K562 (cell line): Measurements from ENCODE around the gene CDYL2. TPM values are rescaled to one million over a fixed set of nuclear protein-coding genes. Genes with fewer than 3 reads are reported as not detected.

Source experiments
- ATAC-seq: fragments of 200-7000 bp; cut with Tn5 transposase; 3 replicates; pipeline ENCODE4 v1.9.1; 2020; ENCODE audit warnings: moderate library complexity
- BruUV-seq: library from RNA; stranded (reverse); fragments of 400-500 nt; replicated peaks from 2 replicates; lab custom pipeline; 2021; lab: Mats Ljungman, UMichigan
- CTCF ChIA-PET: fragments of 300-600 bp; formaldehyde crosslinking; extraction: SDS; loops from one replicate; lab custom pipeline; 2021; ENCODE audit warnings: low intra/inter-chr PET ratio; lab: Yijun Ruan, JAX
- POLR2A ChIA-PET: fragments of 300-600, 350-650 bp; sonication (Branson Sonifier 250); formaldehyde crosslinking; extraction: SDS; loops from one replicate; lab custom pipeline; 2021; ENCODE audit warnings: antibody characterized with exemption, inconsistent platforms; lab: Yijun Ruan, JAX
- DNase-seq, 4 experiments: peaks; one replicate each; pipeline versions ENCODE4 v3.0.0 to v3.0.0-alpha.2; 2011 to 2018; ENCODE audit warnings: low spot score in 3 of 4, mixed read lengths in 3 of 4; ENCODE audit errors: extremely low read depth in 1 of 4
- FAIRE-seq: peaks from 2 replicates; lab custom pipeline; 2011; peaks lifted over from hg19 to GRCh38; lab: Jason Lieb, UNC
- H2AFZ ChIP-seq: 2 replicates; pipeline ENCODE4 v1.6.0; 2011; ENCODE audit warnings: low read depth, low read length, control low read depth, inconsistent platforms
- H3K27ac ChIP-seq: fragments of 200-600 bp; 3 replicates; pipeline ENCODE4 v1.8.0; 2011; ENCODE audit warnings: low read depth, mild to moderate bottlenecking, control low read depth, inconsistent platforms, low read length, moderate library complexity, mixed read lengths; ENCODE audit errors: extremely low read depth
- H3K27me3 ChIP-seq, 2 experiments: fragments of 300-600 bp in 1 of 2; 2 replicates in 1 of 2; 3 replicates in 1 of 2; pipeline versions ENCODE4 v1.6.0 to v1.8.0; 2011; ENCODE audit warnings: inconsistent platforms in 2 of 2, low read length in 2 of 2, mild to moderate bottlenecking in 1 of 2, mixed read lengths in 1 of 2, moderate library complexity in 1 of 2; ENCODE audit not compliant: control insufficient read depth in 2 of 2, insufficient read depth in 2 of 2
- H3K36me3 ChIP-seq: fragments of 300-600 bp; 3 replicates; pipeline ENCODE4 v1.8.0; 2011; ENCODE audit warnings: mild to moderate bottlenecking, low read length, inconsistent platforms; ENCODE audit not compliant: control insufficient read depth, insufficient read depth
- H3K4me1 ChIP-seq, 2 experiments: fragments of 200-600 bp in 1 of 2; replicated peaks in 1 of 2; 2 replicates in 1 of 2; 3 replicates in 1 of 2; pipeline versions ENCODE4 v1.5.1 to v1.8.0; 2011; ENCODE audit warnings: inconsistent platforms in 2 of 2, low read length in 2 of 2, mild to moderate bottlenecking in 1 of 2, mixed read lengths in 1 of 2, moderate library complexity in 1 of 2; ENCODE audit not compliant: control insufficient read depth in 2 of 2, insufficient read depth in 2 of 2
- H3K4me2 ChIP-seq: 2 replicates; pipeline ENCODE4 v1.6.1; 2011; ENCODE audit warnings: low read length, control low read depth, inconsistent platforms, mixed read lengths; ENCODE audit not compliant: insufficient read depth
- H3K4me3 ChIP-seq: fragments of 200-600 bp; sonication (generic), shearing (Covaris generic); 2 replicates; pipeline ENCODE4 v1.5.1; 2016; ENCODE audit warnings: control low read depth, inconsistent platforms
- H3K79me2 ChIP-seq: fragments of 200-600 bp; 3 replicates; pipeline ENCODE4 v1.8.0; 2011; ENCODE audit warnings: low read length, inconsistent platforms; ENCODE audit not compliant: control insufficient read depth, insufficient read depth
- H3K9ac ChIP-seq, 2 experiments: 2 replicates each; pipeline versions ENCODE4 v1.6.0 to v1.6.1; 2011; ENCODE audit warnings: low read depth in 2 of 2, low read length in 2 of 2, control low read depth in 1 of 2, inconsistent platforms in 1 of 2, mild to moderate bottlenecking in 1 of 2, mixed read lengths in 1 of 2; ENCODE audit not compliant: insufficient read depth in 1 of 2
- H3K9me1 ChIP-seq: one replicate; pipeline ENCODE4 v1.6.0; 2011; ENCODE audit warnings: inconsistent platforms, mild to moderate bottlenecking, low read length, moderate library complexity; ENCODE audit not compliant: control insufficient read depth, insufficient read depth
- H3K9me3 ChIP-seq: replicated peaks from 2 replicates; pipeline ENCODE4 v1.5.1; 2011; ENCODE audit warnings: low read depth, low read length, inconsistent platforms; ENCODE audit not compliant: control insufficient read depth, insufficient read depth
- H4K20me1 ChIP-seq: replicated peaks from 2 replicates; pipeline ENCODE4 v1.6.1; 2011; ENCODE audit warnings: low read length, inconsistent platforms, mixed read lengths; ENCODE audit not compliant: control insufficient read depth, insufficient read depth
- CEBPB ChIP-seq: fragments of 450-650 bp; IDR thresholded peaks from 2 replicates; pipeline ENCODE4 v1.6.1; 2016; ENCODE audit warnings: missing genetic modification characterization, missing compliant biosample characterization
- FOXJ3 ChIP-seq: sonication (generic); formaldehyde crosslinking; IDR thresholded peaks from 2 replicates; pipeline ENCODE4 v1.4.0; 2020; ENCODE audit warnings: mild to moderate bottlenecking, missing genetic modification reagents
- NR2F6 ChIP-seq: fragments of 450-650 bp; formaldehyde crosslinking; IDR thresholded peaks from 2 replicates; pipeline ENCODE4 v1.4.0; 2020; ENCODE audit warnings: mild to moderate bottlenecking
- SIRT6 ChIP-seq: IDR thresholded peaks from one replicate; pipeline ENCODE4 v1.6.1; 2012; ENCODE audit warnings: low read depth, mild to moderate bottlenecking, control low read depth, inconsistent platforms, low read length, moderate library complexity
- ZNF347 ChIP-seq: fragments of 450-650 bp; formaldehyde crosslinking; IDR thresholded peaks from 2 replicates; pipeline ENCODE4 v1.4.0; 2020; ENCODE audit warnings: low read depth, mild to moderate bottlenecking, moderate library complexity
- WGBS: fragments of 100-300 bp; shearing (Covaris generic); methylation state at CpG from one replicate; pipeline ENCODE4 v1.1.6; 2016; ENCODE audit warnings: low coverage, mixed read lengths; ENCODE audit not compliant: insufficient coverage; ENCODE audit errors: missing lambda C conversion rate; 5-methylcytosine and 5-hydroxymethylcytosine counted together
- in situ Hi-C: fragments of 300-500 bp; cut with MboI; formaldehyde crosslinking; loops from 4 replicates; pipeline ENCODE4 v1.15.0; 2018; ENCODE audit warnings: inconsistent platforms, mixed read lengths
- intact Hi-C: fragments of 100-400 bp; cut with micrococcal nuclease; formaldehyde crosslinking; loops from 2 replicates; pipeline ENCODE4 v1.14.2; 2022
- polyA plus RNA-seq, 8 experiments: library from polyadenylated mRNA; depleted of rRNA in 4 of 8; stranded (reverse) in 5 of 8; unstranded in 3 of 8; fragments of >200 nt; fragmentation: Nextera tagmentation in 2 of 8; fragmentation: Illumina TruSeq in 1 of 8; extraction: Ambion mirVana in 2 of 8; extraction: Trizol in 1 of 8; gene quantifications; 2 replicates each; pipeline versions ENCODE4 v1.2.1 to v1.2.3, GENCODE V29; 2011 to 2014; ENCODE audit warnings: inconsistent platforms in 1 of 8, missing spikeins in 1 of 8
- total RNA-seq, 7 experiments: library from RNA; depleted of rRNA in 6 of 7; stranded (reverse); fragments of >200 nt in 6 of 7; fragmentation: Illumina TruSeq in 2 of 7; extraction: Trizol in 2 of 7; gene quantifications; 2 replicates each; pipeline versions ENCODE4 v1.2.1 to v1.2.3, GENCODE V29; 2011 to 2021; ENCODE audit warnings: low replicate concordance in 1 of 7
- TF ChIP-seq, protein P1 (sequence below): fragments of 250-450 bp; sonication (Bioruptor Pico); IDR thresholded peaks from 2 replicates; pipeline ENCODE4 v1.4.0; 2020; ENCODE audit warnings: mild to moderate bottlenecking

The CDYL2 gene
- total and polyA plus RNA-seq, 9 of the 15 experiments (the other 6 are each of a cell fraction or from before 2014, with no cell fraction given): under 0.01 to 0.04 (median 0.01) TPM; not detected in 6

DNA sequence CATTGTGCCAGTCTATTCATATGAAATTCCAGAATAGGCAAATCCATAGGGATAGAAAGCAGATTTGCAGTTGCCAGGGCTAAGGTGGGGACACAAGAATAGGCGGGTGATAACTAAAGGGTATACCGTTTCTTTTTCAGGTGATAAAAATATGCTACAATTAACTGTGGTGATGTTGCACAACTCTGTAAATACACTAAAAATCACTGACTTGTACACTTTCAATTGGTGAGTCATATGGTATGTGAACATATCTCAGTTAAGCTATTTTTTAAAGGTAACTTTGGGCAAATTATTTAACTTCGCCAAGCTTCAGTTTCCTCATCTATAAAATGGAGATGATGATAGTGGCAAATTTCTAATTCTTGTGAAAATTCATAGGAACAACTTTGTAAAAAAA lies 65.9 kb downstream of the CDYL2 start:
- Histone ChIP-seq H2AFZ (no peak overlapping the region), H3K27me3 (no peaks in the 10 kb centered on the region), H3K36me3 (no peaks in the 10 kb centered on the region), H3K27ac (no peak overlapping the region), H3K9me3 (no peaks in the 10 kb centered on the region), H4K20me1 (no peaks in the 10 kb centered on the region), H3K4me2 (no peak overlapping the region), H3K4me1 (no peaks in the 10 kb centered on the region), H3K9ac (no peak overlapping the region), H3K4me3 (no peak overlapping the region), H3K9me1 (no peaks in the 10 kb centered on the region), H3K79me2 (no peaks in the 10 kb centered on the region)
- FAIRE-seq (no peak), ATAC-seq (no peak), DNase-seq (no peak)
- WGBS: 3% methylated on average over 3 of the region's 3 CpGs
- in situ Hi-C loops (no loop called here), intact Hi-C loops (no loop called here)
- POLR2A ChIA-PET: no interaction called here
- CTCF ChIA-PET: no interaction called here
- TF ChIP-seq SIRT6: no peak
- 0 out of 2 replicates have a peak, but pooled peaks have one; percentile 15 for TF ChIP-seq CEBPB (tag)
- no peak for TF ChIP-seq FOXJ3 (CRISPR knock-in tag)
- no peak for TF ChIP-seq NR2F6
- TF ChIP-seq, protein P1, sequence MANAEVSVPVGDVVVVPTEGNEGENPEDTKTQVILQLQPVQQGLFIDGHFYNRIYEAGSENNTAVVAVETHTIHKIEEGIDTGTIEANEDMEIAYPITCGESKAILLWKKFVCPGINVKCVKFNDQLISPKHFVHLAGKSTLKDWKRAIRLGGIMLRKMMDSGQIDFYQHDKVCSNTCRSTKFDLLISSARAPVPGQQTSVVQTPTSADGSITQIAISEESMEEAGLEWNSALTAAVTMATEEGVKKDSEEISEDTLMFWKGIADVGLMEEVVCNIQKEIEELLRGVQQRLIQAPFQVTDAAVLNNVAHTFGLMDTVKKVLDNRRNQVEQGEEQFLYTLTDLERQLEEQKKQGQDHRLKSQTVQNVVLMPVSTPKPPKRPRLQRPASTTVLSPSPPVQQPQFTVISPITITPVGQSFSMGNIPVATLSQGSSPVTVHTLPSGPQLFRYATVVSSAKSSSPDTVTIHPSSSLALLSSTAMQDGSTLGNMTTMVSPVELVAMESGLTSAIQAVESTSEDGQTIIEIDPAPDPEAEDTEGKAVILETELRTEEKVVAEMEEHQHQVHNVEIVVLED: no peak
- TF ChIP-seq ZNF347 (CRISPR knock-in tag): no peak
- BruUV-seq: no TSS peak
